22Rv1 (cell line): ENCODE results near the gene ZC3H12A.

ENCODE experiments used
- H3K27ac ChIP-seq: fragments of 450-650 bp; 2 replicates; pipeline ENCODE4 v1.5.1; 2017
- CTCF ChIP-seq: fragments of 450-650 bp; IDR thresholded peaks from 2 replicates; pipeline ENCODE4 v1.5.1; 2017; ENCODE audit warnings: mild to moderate bottlenecking
- ZFX ChIP-seq: fragments of 450-650 bp; IDR thresholded peaks from 2 replicates; pipeline ENCODE4 v1.6.1; 2017; ENCODE audit warnings: antibody characterized with exemption, borderline replicate concordance

ZC3H12A gene

GRCh38 chr1:37474046-37474696 lies at the start of gene ZC3H12A:
ZC3H12A (plus strand) TSS chr1:37474580; CDS start chr1:37475497, 917 bp downstream.
- TF ChIP-seq ZFX (no peak), CTCF (no peak)
- peak within 1 kb of the TSS; percentile 46 for H3K27ac ChIP-seq

- no peak for TF ChIP-seq ZFX
- TF ChIP-seq CTCF = no peak
Observed at GRCh38 chr1:37425221-37425620, 49.2 kb upstream of the ZC3H12A start.

GRCh38 chr1:37429029-37429428 lies 45.4 kb upstream of the ZC3H12A start:
- no peak overlapping the region for H3K27ac ChIP-seq
- TF ChIP-seq CTCF = no peak
- no peak for TF ChIP-seq ZFX

More at GRCh38 chr1:37425221-37425620, 49.2 kb upstream of the ZC3H12A start:
- no peak overlapping the region for H3K27ac ChIP-seq

GRCh38 chr1:37430103-37430985 lies 44.0 kb upstream of the ZC3H12A start:
- TF ChIP-seq CTCF (no peak), ZFX (no peak)
- H3K27ac ChIP-seq = no peak overlapping the region

- H3K27ac ChIP-seq = no peak overlapping the region
- TF ChIP-seq CTCF = no peak
- TF ChIP-seq ZFX = no peak
Observed at GRCh38 chr1:37432716-37433115, 41.7 kb upstream of the ZC3H12A start.

GRCh38 chr1:37433171-37433570 lies 41.2 kb upstream of the ZC3H12A start:
- TF ChIP-seq CTCF = no peak
- TF ChIP-seq ZFX = no peak
- H3K27ac ChIP-seq = no peak overlapping the region
